AG10803 (cell line): Measurements from ENCODE around the gene ZFAND6.
"Not testable (repeated sequence)": the region's sequence is repeated elsewhere in the genome, so short reads cannot be mapped to it uniquely, and the experiment has no call there.

Experiments
- DNase-seq: peaks from one replicate; pipeline ENCODE4 v3.0.0; 2010; ENCODE audit warnings: low read depth
- H3K4me3 ChIP-seq: 2 replicates; pipeline ENCODE4 v1.5.1; 2011; ENCODE audit warnings: mild to moderate bottlenecking, low read length, control low read depth
- TF ChIP-seq, protein P1 (sequence below): conservative IDR thresholded peaks from 2 replicates; pipeline ENCODE4 v1.5.1; 2011; ENCODE audit warnings: mild to moderate bottlenecking, low read length, control low read depth, inconsistent platforms

ZFAND6 gene

DNA sequence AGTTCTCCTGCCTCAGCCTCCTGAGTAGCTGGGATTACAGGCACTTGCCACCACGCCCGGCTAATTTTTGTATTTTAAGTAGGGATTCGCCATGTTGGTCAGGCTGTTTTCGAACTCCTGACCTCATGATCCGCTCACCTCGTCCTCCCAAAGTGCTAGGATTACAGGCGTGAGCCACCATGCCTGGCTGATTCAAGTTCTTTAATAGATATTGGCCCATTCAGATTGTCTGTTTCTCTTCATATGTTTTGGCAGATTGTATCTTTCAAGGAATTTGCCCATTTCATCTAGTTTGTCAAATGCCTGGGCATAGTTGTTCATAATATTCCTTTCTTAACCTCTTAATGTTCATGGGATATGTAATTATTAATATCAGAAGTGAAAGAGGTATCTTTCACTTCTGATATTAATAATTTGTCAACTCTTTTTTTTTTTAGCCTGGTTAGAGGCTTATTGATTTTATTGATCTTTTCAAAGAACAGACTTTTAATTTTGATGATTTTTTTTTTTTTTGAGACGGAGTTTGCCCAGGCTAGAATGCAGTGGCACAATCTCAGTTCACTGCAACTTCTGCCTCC lies 40.2 kb upstream of the ZFAND6 start:
- TF ChIP-seq, protein P1, sequence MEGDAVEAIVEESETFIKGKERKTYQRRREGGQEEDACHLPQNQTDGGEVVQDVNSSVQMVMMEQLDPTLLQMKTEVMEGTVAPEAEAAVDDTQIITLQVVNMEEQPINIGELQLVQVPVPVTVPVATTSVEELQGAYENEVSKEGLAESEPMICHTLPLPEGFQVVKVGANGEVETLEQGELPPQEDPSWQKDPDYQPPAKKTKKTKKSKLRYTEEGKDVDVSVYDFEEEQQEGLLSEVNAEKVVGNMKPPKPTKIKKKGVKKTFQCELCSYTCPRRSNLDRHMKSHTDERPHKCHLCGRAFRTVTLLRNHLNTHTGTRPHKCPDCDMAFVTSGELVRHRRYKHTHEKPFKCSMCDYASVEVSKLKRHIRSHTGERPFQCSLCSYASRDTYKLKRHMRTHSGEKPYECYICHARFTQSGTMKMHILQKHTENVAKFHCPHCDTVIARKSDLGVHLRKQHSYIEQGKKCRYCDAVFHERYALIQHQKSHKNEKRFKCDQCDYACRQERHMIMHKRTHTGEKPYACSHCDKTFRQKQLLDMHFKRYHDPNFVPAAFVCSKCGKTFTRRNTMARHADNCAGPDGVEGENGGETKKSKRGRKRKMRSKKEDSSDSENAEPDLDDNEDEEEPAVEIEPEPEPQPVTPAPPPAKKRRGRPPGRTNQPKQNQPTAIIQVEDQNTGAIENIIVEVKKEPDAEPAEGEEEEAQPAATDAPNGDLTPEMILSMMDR: no peak
- no peak for DNase-seq

GRCh38 chr15:80020149-80020548 lies 39.3 kb upstream of the ZFAND6 start:
- not testable (repeated sequence) for DNase-seq, H3K4me3 ChIP-seq

More for the DNA sequence above, 40.2 kb upstream of the ZFAND6 start:
- no peak overlapping the region for H3K4me3 ChIP-seq

- TF ChIP-seq, protein P1: no peak
- DNase-seq: no peak
- no peak overlapping the region for H3K4me3 ChIP-seq
Observed at GRCh38 chr15:80020731-80021130, 38.7 kb upstream of the ZFAND6 start.

- DNase-seq: no peak
- TF ChIP-seq, protein P1: no peak
- no peak overlapping the region for H3K4me3 ChIP-seq
Observed at GRCh38 chr15:80026310-80026709, 33.2 kb upstream of the ZFAND6 start.

DNA sequence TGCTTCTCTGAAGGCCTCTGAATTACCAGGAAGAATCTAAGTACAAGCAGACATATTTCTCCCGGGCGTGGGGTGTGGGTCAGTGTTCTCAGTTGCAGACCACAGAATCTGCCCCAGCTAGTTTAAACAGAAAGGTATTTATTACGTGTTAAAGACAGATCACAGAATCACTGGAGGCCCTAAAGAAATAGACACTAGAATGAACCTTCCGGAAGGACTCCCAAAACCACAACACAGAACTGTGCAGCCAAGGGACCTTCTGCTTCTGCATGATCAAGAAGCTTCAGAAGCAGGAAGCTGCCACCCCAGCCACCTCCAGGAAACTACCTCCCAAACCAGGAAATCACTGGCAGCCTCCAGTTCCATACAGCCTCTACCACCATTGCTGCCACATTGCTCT lies 32.7 kb upstream of the ZFAND6 start:
- TF ChIP-seq, protein P1: no peak

DNA sequence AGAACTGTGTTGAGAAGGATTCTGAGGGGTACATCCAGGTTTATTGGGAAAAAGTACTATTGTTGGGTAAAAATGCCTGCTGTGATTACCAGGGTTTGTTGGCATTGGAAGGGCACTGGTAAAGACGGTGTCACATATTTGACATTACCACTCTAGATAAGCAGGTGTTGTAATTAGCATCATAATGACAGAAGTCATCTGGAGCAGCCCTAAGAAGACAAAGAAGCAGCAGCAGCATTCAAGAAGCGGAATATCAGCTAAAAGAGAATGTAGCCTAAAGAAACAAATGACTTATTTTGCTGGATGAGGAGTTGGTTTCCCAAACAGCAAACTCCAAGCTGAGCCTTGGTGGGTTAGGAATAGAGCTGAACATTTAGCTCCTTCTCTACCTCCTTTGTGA lies 30.5 kb upstream of the ZFAND6 start:
- TF ChIP-seq, protein P1: no peak
- H3K4me3 ChIP-seq: no peak overlapping the region
- DNase-seq: no peak

More for the DNA sequence above, 32.7 kb upstream of the ZFAND6 start:
- H3K4me3 ChIP-seq: no peak overlapping the region
- DNase-seq: no peak

DNA sequence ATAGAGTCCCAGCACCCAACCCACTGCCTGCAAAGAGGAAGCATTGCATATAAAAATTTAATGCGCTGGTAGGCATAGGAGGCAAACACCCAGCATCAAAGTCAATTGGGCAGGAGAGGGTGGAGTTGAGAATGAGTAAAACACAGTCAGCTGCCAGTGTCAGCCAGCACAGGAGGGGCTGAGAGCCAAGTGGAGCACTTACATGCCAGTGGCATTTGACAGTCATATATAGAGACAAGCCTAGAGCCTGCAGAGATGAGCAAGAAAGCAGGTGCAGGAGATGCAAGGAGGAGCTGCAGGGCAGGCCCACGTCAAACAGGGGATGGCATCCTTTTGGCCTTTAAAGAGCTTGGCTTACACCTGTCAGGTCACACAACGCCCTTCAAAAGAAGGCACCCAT lies 27.6 kb upstream of the ZFAND6 start:
- H3K4me3 ChIP-seq: no peak overlapping the region
- TF ChIP-seq, protein P1: no peak
- no peak for DNase-seq

DNA sequence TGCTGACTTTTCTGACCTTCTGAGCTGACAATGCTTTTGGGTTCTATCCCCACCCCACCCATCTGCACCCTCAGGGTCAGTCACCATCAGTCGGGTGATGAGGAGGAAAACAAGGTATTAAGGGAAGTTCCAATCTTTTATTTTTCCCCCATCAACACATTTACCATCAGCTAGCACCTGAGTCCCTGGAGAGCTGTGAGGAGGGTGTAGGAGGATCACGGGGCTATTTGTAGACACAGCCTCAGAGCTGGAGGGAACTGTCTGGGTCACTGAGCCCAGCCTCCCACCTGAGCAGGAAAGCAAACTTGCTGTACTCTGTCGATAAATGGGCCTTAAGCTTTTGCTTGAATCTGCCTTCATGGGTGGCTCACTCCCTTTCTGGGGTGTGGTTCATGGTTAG lies 24.8 kb upstream of the ZFAND6 start:
- H3K4me3 ChIP-seq: no peak overlapping the region
- no peak for DNase-seq
- TF ChIP-seq, protein P1: no peak
